T-cell (primary cell): ENCODE results near the gene OR6B3. TPM values are rescaled to one million over a fixed set of nuclear protein-coding genes. Genes with fewer than 3 reads are reported as not detected.
A peak's percentile ranks its signal among the peaks of the same experiment; 100 is the strongest.

Experiments
- ATAC-seq, 4 experiments: fragments of 200-7000 bp in 3 of 4; fragments of 150-1000 bp in 1 of 4; cut with Tn5 transposase; replicated peaks in 1 of 4; 1 replicate in 3 of 4; 2 replicates in 1 of 4; pipeline ENCODE4 v1.10.0; 2021; ENCODE audit warnings: moderate library complexity in 3 of 4, mild to moderate bottlenecking in 2 of 4, moderate number of reproducible peaks in 1 of 4
- CTCF ChIA-PET, 2 donors: fragments of 300-600 bp; sonication (Branson Sonifier 250); formaldehyde crosslinking; loops; one replicate each; lab custom pipeline; 2022; ENCODE audit warnings: antibody characterized with exemption in 2 of 2; lab: Charles Lee
- POLR2A ChIA-PET, 2 donors: fragments of 300-600 bp; sonication (Branson Sonifier 250); formaldehyde crosslinking; loops; one replicate each; lab custom pipeline; 2022; ENCODE audit warnings: antibody characterized with exemption in 2 of 2; lab: Charles Lee
- DNase-seq, 35 experiments: peaks; one replicate each; pipeline versions ENCODE4 v3.0.0 to v3.0.0-alpha.2; 2013 to 2023
- H3K27ac ChIP-seq: one replicate; pipeline ENCODE4 v1.5.1; 2013; ENCODE audit warnings: low read length
- H3K27me3 ChIP-seq, 2 experiments: replicated peaks in 1 of 2; 1 replicate in 1 of 2; 2 replicates in 1 of 2; pipeline versions ENCODE4 v1.6.1 to v1.7.0; 2013; ENCODE audit warnings: low read length in 1 of 2, mixed read lengths in 1 of 2; ENCODE audit not compliant: control insufficient read depth in 2 of 2, insufficient read depth in 2 of 2; ENCODE audit errors: extremely low read depth in 1 of 2
- H3K36me3 ChIP-seq, 2 donors: 1 replicate in 1 of 2; 2 replicates in 1 of 2; pipeline versions ENCODE4 v1.6.1 to v1.7.0; 2013; ENCODE audit warnings: low read length in 1 of 2; ENCODE audit not compliant: control insufficient read depth in 2 of 2, insufficient read depth in 1 of 2; ENCODE audit errors: extremely low read depth in 1 of 2
- H3K4me1 ChIP-seq, 2 experiments: 1 replicate in 1 of 2; 2 replicates in 1 of 2; pipeline versions ENCODE4 v1.6.1 to v1.7.0; 2013; ENCODE audit warnings: low read length in 2 of 2, mixed read lengths in 1 of 2; ENCODE audit not compliant: insufficient read depth in 2 of 2, control insufficient read depth in 1 of 2; ENCODE audit errors: extremely low read depth in 1 of 2
- H3K4me3 ChIP-seq, 2 donors: 1 replicate in 1 of 2; 2 replicates in 1 of 2; pipeline versions ENCODE4 v1.5.1 to v1.7.0; 2013; ENCODE audit warnings: mild to moderate bottlenecking in 2 of 2, low read length in 1 of 2, moderate library complexity in 1 of 2; ENCODE audit not compliant: control insufficient read depth in 1 of 2; ENCODE audit errors: extremely low read depth in 1 of 2
- H3K9me3 ChIP-seq: 2 replicates; pipeline ENCODE4 v1.7.0; 2013
- H3K27ac Mint-ChIP-seq, 2 donors: one replicate each; pipeline ENCODE4 v1.8.0; 2020 to 2021; ENCODE audit warnings: mild to moderate bottlenecking in 2 of 2, mixed read lengths in 2 of 2
- H3K27me3 Mint-ChIP-seq, 2 donors: one replicate each; pipeline ENCODE4 v1.8.0; 2021 to 2022; ENCODE audit warnings: mixed read lengths in 2 of 2
- H3K36me3 Mint-ChIP-seq: one replicate; pipeline ENCODE4 v1.8.0; 2021; ENCODE audit warnings: mixed read lengths
- H3K4me1 Mint-ChIP-seq, 3 donors: one replicate each; pipeline ENCODE4 v1.8.0; 2020 to 2022; ENCODE audit warnings: mixed read lengths in 3 of 3, mild to moderate bottlenecking in 1 of 3
- H3K4me3 Mint-ChIP-seq, 3 donors: one replicate each; pipeline ENCODE4 v1.8.0; 2020 to 2022; ENCODE audit warnings: mild to moderate bottlenecking in 3 of 3, mixed read lengths in 3 of 3, moderate library complexity in 3 of 3
- H3K9me3 Mint-ChIP-seq, 3 donors: one replicate each; pipeline ENCODE4 v1.8.0; 2020 to 2022; ENCODE audit warnings: mixed read lengths in 3 of 3
- WGBS: methylation state at CpG from one replicate; pipeline ENCODE4 v1.1.5; 2013; ENCODE audit warnings: missing lambda C conversion rate; ENCODE audit not compliant: insufficient coverage; 5-methylcytosine and 5-hydroxymethylcytosine counted together
- total RNA-seq, 35 experiments: library from RNA in 6 of 35; stranded (reverse) in 6 of 35; fragments of 120-200 nt in 1 of 35; gene quantifications; one replicate each; pipeline versions ENCODE4 v1.2.1 to v1.2.4 and lab custom pipeline; 2013 to 2026

Gene OR6B3
- total RNA-seq, 5 donors from 2014 or later (not counting 1 experiment from before 2014, with no cell fraction given): not detected

DNA sequence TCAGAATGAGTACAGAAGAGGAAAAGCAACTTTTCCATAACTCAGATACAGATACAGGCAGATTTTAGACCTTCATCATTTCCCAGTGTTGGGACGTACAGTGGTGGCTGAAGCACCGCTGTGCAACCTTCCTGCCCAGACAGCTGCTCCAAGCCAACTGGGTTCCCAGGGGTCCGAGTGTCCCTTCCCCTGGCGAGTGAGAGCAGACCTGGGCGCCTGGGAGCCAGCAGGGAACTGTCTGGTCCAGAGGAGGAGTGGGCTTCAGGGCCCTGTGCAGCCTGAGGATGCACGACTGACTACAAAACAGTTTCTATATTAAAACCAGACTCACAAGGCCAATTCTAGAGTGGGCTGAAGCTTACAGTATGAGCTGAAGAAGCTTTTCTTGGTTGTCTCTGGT is 12.0 kb downstream of the OR6B3 start:
- no peak for DNase-seq
- H3K4me1 ChIP-seq: no peaks in the 10 kb centered on the region
- ChIA-PET POLR2A (no interaction called here), CTCF (no interaction called here)
- no peak overlapping the region for H3K4me3 ChIP-seq
- H3K4me1 Mint-ChIP-seq: no peaks in the 10 kb centered on the region
- no peak overlapping the region for H3K4me3 Mint-ChIP-seq
- peaks cover 33 to 37% of the 10 kb centered on the region in 2 donors for H3K27me3 Mint-ChIP-seq
- H3K9me3 Mint-ChIP-seq: no peaks in the 10 kb centered on the region
- H3K9me3 ChIP-seq: no peaks in the 10 kb centered on the region
- no peak for ATAC-seq
- H3K36me3 Mint-ChIP-seq: no peaks in the 10 kb centered on the region
- 77% methylated on average over 3 of the region's 6 CpGs for WGBS
- H3K27ac Mint-ChIP-seq: no peak overlapping the region
- no peaks in the 10 kb centered on the region for H3K36me3 ChIP-seq
- peaks cover 3 to 43% of the 10 kb centered on the region in 2 experiments for H3K27me3 ChIP-seq
- no peak overlapping the region for H3K27ac ChIP-seq

DNA sequence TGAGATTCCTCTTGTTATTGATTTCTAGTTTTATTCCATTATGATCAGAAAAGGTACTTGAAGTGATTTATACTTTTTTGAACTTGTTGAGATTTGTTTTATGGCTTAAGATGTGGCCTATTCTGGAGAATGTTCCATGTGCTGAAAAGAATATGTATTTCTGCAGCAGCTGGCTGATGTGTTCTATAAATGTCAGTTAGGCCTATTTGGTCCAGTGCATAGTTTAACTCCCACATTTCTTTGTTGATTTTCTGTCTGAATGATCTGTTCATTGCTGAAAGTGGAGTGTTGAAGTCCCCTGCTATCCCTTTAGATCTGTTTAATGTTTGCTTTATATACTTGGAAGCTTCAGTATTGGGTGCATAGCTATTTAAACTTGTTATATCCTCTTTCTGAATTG is 16.0 kb downstream of the OR6B3 start:
- DNase-seq (no peak), ATAC-seq (no peak)
- H3K27me3 ChIP-seq: peaks cover 0 to 29% of the 10 kb centered on the region in 2 experiments
- Mint-ChIP-seq H3K27me3 (peaks cover 24 to 26% of the 10 kb centered on the region in 2 donors), H3K27ac (no peak overlapping the region), H3K9me3 (no peaks in the 10 kb centered on the region), H3K36me3 (no peaks in the 10 kb centered on the region), H3K4me1 (no peaks in the 10 kb centered on the region), H3K4me3 (no peak overlapping the region)
- no peak overlapping the region for H3K4me3 ChIP-seq
- H3K4me1 ChIP-seq: no peaks in the 10 kb centered on the region
- POLR2A ChIA-PET: no interaction called here
- CTCF ChIA-PET: no interaction called here
- H3K27ac ChIP-seq: no peak overlapping the region
- H3K9me3 ChIP-seq: no peaks in the 10 kb centered on the region
- H3K36me3 ChIP-seq: no peaks in the 10 kb centered on the region

DNA sequence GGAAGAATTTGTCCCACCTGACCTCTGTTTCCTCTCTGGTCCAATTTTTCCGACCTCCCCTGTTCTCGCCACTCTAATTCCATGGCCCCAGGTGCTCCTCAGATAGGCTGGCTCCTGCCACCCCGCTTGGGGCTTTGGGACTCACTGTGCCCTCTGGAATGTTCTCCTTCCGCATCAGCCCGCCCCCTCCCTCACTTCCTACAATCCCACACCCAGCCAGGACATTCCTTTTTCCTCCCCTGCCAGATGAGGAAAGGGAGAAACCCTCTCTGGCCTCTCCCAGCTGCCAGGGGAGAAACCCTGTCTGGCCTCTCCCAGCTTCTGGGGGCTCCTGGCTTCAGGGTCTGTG is 20.0 kb downstream of the OR6B3 start:
- H3K4me1 ChIP-seq: no peaks in the 10 kb centered on the region

DNA sequence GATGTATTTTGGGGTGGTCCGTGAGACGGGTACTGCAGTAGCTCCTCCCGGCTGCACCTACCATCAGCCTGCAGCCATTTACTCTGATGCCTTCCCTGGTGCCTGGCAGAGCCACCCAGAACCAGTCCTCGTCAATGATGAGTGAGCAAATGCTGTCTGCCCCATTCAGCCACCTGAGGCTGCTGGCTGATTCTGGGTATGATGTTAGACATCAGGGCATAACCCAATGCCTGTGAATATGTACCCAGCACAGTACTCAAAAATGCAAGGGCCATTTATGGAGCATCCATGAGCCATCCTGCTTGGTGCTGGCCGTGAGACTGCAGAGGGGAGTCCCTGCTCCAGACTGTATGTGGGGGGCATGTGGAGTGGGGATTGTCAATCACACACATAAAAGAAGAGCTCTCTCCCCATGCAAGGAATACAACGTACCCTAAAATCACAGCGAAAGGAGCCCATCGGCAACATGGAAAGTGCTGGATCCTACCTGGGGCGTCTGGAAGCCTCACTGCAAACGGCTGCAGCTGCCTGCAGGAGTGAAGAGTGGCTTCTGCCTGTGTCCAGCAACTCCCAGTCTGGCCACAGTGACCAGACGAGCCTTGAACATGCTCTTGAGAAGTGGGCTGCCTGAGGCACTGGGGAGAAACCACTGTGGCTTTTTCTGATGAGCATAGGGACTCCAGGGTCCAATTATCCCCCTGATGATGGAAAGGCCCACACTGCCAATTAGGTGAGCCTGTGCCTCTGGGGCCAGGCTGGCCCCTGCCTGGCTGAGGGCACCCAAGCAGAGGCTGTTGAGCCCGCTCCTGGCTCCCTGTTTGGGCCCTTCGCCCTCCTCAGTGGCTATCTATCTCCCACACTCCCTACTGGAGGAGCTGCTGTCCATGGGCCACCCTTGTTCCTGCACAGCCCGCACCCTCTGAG is 20.7 kb downstream of the OR6B3 start:
- CTCF ChIA-PET: interaction anchor here in 1 of 2 donors (1.4 kb wide), 1 partner anchor 11 kb away, joined by 3 read pairs; no protein-coding TSS in a partner anchor
- Histone ChIP-seq H3K27me3 (peaks cover 0 to 29% of the 10 kb centered on the region in 2 experiments), H3K9me3 (no peaks in the 10 kb centered on the region), H3K4me1 (no peaks in the 10 kb centered on the region), H3K27ac (no peak overlapping the region), H3K4me3 (no peak overlapping the region), H3K36me3 (no peaks in the 10 kb centered on the region)
- Mint-ChIP-seq H3K9me3 (no peaks in the 10 kb centered on the region), H3K27me3 (peaks cover 29 to 34% of the 10 kb centered on the region in 2 donors), H3K36me3 (no peaks in the 10 kb centered on the region), H3K4me3 (no peak overlapping the region), H3K4me1 (no peaks in the 10 kb centered on the region), H3K27ac (no peak overlapping the region)
- ATAC-seq (no peak), DNase-seq (no peak)
- POLR2A ChIA-PET: interaction anchor here in 1 of 2 donors (0.6 kb wide), 1 partner anchor 15 kb away, joined by 3 read pairs; no protein-coding TSS in a partner anchor
- WGBS: 61% methylated on average over 11 of the region's 14 CpGs

More for the DNA sequence above, 20.0 kb downstream of the OR6B3 start:
- ChIA-PET CTCF (no interaction called here), POLR2A (interaction anchor here in 1 of 2 donors (0.6 kb wide), 1 partner anchor 15 kb away, joined by 3 read pairs; no protein-coding TSS in a partner anchor)
- WGBS: 71% methylated on average over 4 of the region's 5 CpGs
- Histone ChIP-seq H3K27me3 (peaks cover 0 to 29% of the 10 kb centered on the region in 2 experiments), H3K4me3 (no peak overlapping the region), H3K27ac (no peak overlapping the region), H3K9me3 (no peaks in the 10 kb centered on the region), H3K36me3 (no peaks in the 10 kb centered on the region)
- no peaks in the 10 kb centered on the region for H3K36me3 Mint-ChIP-seq
- no peak overlapping the region for H3K27ac Mint-ChIP-seq
- H3K9me3 Mint-ChIP-seq: no peaks in the 10 kb centered on the region
- DNase-seq: no peak
- H3K4me1 Mint-ChIP-seq: no peaks in the 10 kb centered on the region
- no peak for ATAC-seq
- peaks cover 29 to 34% of the 10 kb centered on the region in 2 donors for H3K27me3 Mint-ChIP-seq
- H3K4me3 Mint-ChIP-seq: no peak overlapping the region

DNA sequence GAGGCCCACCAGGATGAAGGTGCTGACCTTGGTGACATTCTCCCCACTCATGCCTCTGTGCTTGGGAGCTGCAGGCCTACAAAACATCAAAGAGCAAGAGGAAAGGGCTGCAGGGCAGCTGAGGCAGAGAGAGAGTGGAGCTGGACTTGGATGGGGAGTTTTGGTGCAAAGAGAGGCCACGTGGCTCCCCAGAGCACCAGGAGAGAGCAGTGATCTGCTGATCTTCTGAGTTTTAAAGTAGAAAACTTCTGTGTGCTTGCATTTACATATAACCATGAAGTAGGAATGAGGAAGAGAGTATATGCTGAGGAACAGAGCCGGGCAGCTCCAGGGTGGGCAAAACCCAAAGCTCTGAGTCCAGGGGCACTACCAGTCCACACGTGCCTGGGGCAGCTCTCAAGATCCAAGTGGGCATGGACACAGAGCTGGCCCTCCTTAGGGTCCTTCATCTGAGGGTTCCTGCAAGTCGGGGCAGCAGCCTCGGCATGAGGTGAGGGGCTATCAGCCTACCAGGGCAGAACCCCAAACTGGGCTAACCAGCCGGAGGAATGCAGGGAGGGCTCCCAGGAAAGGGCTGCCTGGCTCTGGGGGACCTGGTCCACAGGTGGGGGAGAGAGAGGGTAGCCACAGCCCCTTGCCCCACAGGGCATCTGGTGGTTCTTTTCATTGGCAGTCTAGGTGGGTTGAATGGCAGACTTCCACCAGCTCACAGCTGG is 22.8 kb downstream of the OR6B3 start, which contains the start of gene OR6B2:
TSS of gene OR6B2 (minus strand) at position 51 of the 716 bp plus-strand sequence. CDS start at position 51, 0 bp downstream.
- H3K4me1 ChIP-seq: peaks cover 0 to 5% of the 10 kb centered on the region in 2 experiments
- Mint-ChIP-seq H3K9me3 (no peaks in the 10 kb centered on the region), H3K27me3 (peaks cover 19 to 25% of the 10 kb centered on the region in 2 donors), H3K4me3 (no peak within 1 kb of the TSS), H3K4me1 (peaks cover 0 to 4% (median 2%) of the 10 kb centered on the region in 3 donors), H3K36me3 (no peaks in the 10 kb centered on the region), H3K27ac (no peak within 1 kb of the TSS)
- ChIA-PET CTCF (no interaction called here), POLR2A (no interaction called here)
- H3K4me3 ChIP-seq: no peak within 1 kb of the TSS
- no peak within 1 kb of the TSS for H3K27ac ChIP-seq
- ATAC-seq (no peak), DNase-seq (no peak)
- 56% methylated on average over 5 of the region's 6 CpGs for WGBS
- H3K36me3 ChIP-seq: no peaks in the 10 kb centered on the region
- H3K9me3 ChIP-seq: no peaks in the 10 kb centered on the region
- peaks cover 0 to 36% of the 10 kb centered on the region in 2 experiments for H3K27me3 ChIP-seq

DNA sequence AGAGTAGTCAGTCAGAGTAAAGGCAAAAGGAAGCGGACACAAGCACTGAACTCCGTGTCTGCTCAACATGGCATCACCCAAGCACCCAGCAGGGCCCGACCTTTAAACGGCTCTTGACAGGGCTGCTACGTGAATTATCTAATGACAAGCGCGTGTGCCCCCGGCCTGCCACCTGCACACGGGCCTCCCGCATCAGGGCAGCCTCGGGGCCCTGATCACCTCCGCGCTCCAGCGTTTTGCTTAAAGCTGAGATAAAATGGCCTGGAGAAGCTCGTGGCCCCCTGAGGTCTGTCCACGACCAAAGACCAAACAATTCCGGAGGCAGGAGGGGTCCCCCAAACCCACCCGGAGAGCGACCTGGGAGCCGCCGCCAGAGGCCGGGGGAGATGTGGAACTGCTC is 28.6 kb downstream of the OR6B3 start:
- peaks cover 12 to 13% of the 10 kb centered on the region in 2 experiments for H3K4me1 ChIP-seq
- H3K27me3 ChIP-seq: peaks cover 0 to 8% of the 10 kb centered on the region in 2 experiments
- peak overlapping the region; percentile 62 for H3K27ac ChIP-seq
- DNase-seq (peak in 22 of 35 experiments; percentile 5 to 45 (median 22)), ATAC-seq (peak; percentile 20 to 40 (median 34))
- H3K36me3 ChIP-seq: peaks cover 4 to 18% of the 10 kb centered on the region in 2 donors
- WGBS: under 1% methylated on average over 13 of the region's 22 CpGs
- Mint-ChIP-seq H3K4me1 (peaks cover 27 to 36% (median 31%) of the 10 kb centered on the region in 3 donors), H3K4me3 (peak overlapping the region; percentile 88 to 94 (median 93)), H3K27ac (peak overlapping the region; percentile 87 to 90), H3K36me3 (peaks cover 14% of the 10 kb centered on the region), H3K27me3 (peaks cover 2 to 4% of the 10 kb centered on the region in 2 donors), H3K9me3 (no peaks in the 10 kb centered on the region)
- H3K9me3 ChIP-seq: no peaks in the 10 kb centered on the region
- H3K4me3 ChIP-seq: peak overlapping the region; percentile 68 to 100
- ChIA-PET CTCF (interaction anchor here in 1 of 2 donors (0.6 to 1.1 kb wide), 2 partner anchors 35 to 624 kb away, joined by 3 read pairs; partner anchors contain the start of gene HDAC4), POLR2A (interaction anchor here (0.6 to 0.7 kb wide), 3 partner anchors 14 to 770 kb away, joined by 3 to 11 read pairs (median 3); no protein-coding TSS in a partner anchor)
